ENCODE data around the gene BCAN. TPM values are rescaled to one million over a fixed set of nuclear protein-coding genes. Genes with fewer than 3 reads are reported as not detected.

Gene BCAN
- total RNA-seq, 1 donor from 2014 or later, result 2.0 TPM

- Histone ChIP-seq H3K4me3 (peak overlapping the region; percentile 23 to 45), H3K27ac (peak overlapping the region; percentile 8), H3K27me3 (no peaks in the 10 kb centered on the region), H3K4me1 (peaks cover 58% of the 10 kb centered on the region), H3K9me3 (no peaks in the 10 kb centered on the region), H3K36me3 (no peaks in the 10 kb centered on the region)
- intact Hi-C loops (cut with DNase I), result loop anchor here (5.0 kb wide), 2 partner anchors 76 to 271 kb away; no protein-coding TSS in a partner anchor
- TF ChIP-seq POLR2A (IDR thresholded peaks at IDR 0.05) (no peak), POLR2AphosphoS5 (IDR thresholded peaks at IDR 0.05; ENCODE audit: insufficient read depth in 1 of 2, low read depth in 1 of 2) (no peak), CTCF (IDR thresholded peaks at IDR 0.05) (no peak)
- no peak for DNase-seq (ENCODE audit: extremely low spot score in 2 of 2)
Observed at GRCh38 chr1:156657741-156658319, 15.9 kb downstream of the BCAN start.

DNA sequence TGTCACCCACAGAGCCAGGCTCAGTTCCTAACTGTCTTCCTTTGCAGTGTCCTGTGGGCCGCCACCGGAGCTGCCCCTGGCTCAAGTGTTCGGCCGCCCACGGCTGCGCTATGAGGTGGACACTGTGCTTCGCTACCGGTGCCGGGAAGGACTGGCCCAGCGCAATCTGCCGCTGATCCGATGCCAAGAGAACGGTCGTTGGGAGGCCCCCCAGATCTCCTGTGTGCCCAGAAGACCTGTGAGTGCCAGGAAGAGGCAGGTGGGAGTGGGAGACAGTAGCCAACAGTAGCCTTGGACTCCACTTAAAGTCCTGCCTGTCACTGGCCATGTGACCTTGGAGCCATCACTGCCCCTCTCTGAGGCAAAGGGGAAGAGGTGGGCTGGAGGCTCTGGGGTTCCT, 16.6 kb downstream of the BCAN start:
- intact Hi-C loops (cut with DNase I), result loop anchor here (5.0 kb wide), 2 partner anchors 76 to 271 kb away; no protein-coding TSS in a partner anchor
- H3K4me1 ChIP-seq, result peaks cover 60% of the 10 kb centered on the region
- no peaks in the 10 kb centered on the region for H3K27me3 ChIP-seq
- H3K9me3 ChIP-seq, result no peaks in the 10 kb centered on the region
- TF ChIP-seq CTCF (IDR thresholded peaks at IDR 0.05) (no peak), POLR2A (IDR thresholded peaks at IDR 0.05) (no peak), POLR2AphosphoS5 (IDR thresholded peaks at IDR 0.05; ENCODE audit: insufficient read depth in 1 of 2, low read depth in 1 of 2) (no peak)
- DNase-seq (ENCODE audit: extremely low spot score in 2 of 2), result no peak
- no peak overlapping the region for H3K4me3 ChIP-seq
- no peaks in the 10 kb centered on the region for H3K36me3 ChIP-seq
- H3K27ac ChIP-seq, result no peak overlapping the region

DNA sequence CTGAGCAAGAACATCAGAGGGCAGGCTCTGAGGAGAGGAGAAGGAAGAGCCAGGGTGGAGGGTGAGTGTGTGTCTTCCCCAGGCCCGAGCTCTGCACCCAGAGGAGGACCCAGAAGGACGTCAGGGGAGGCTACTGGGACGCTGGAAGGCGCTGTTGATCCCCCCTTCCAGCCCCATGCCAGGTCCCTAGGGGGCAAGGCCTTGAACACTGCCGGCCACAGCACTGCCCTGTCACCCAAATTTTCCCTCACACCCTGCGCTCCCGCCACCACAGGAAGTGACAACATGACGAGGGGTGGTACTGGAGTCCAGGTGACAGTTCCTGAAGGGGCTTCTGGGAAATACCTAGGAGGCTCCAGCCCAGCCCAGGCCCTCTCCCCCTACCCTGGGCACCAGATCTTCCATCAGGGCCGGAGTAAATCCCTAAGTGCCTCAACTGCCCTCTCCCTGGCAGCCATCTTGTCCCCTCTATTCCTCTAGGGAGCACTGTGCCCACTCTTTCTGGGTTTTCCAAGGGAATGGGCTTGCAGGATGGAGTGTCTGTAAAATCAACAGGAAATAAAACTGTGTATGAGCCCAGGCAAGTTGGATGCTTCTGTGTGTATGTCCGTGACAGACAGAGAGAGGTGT, 17.1 kb downstream of the BCAN start:
- Histone ChIP-seq H3K27me3 (no peaks in the 10 kb centered on the region), H3K4me3 (no peak overlapping the region), H3K4me1 (peaks cover 60% of the 10 kb centered on the region), H3K36me3 (no peaks in the 10 kb centered on the region), H3K27ac (peak overlapping the region; percentile 85), H3K9me3 (no peaks in the 10 kb centered on the region)
- TF ChIP-seq POLR2AphosphoS5 (IDR thresholded peaks at IDR 0.05; ENCODE audit: insufficient read depth in 1 of 2, low read depth in 1 of 2) (no peak), POLR2A (IDR thresholded peaks at IDR 0.05) (no peak), CTCF (IDR thresholded peaks at IDR 0.05) (no peak)
- no peak for DNase-seq (ENCODE audit: extremely low spot score in 2 of 2)
- intact Hi-C loops (cut with DNase I), result loop anchor here (5.0 kb wide), 2 partner anchors 77 to 272 kb away; no protein-coding TSS in a partner anchor

- peak overlapping the region in 1 of 2 donors; percentile 5 for H3K4me3 ChIP-seq
- intact Hi-C loops (cut with DNase I), result loop anchor here (5.0 kb wide), 2 partner anchors 77 to 272 kb away; no protein-coding TSS in a partner anchor
- no peak for DNase-seq (ENCODE audit: extremely low spot score in 2 of 2)
Observed at GRCh38 chr1:156659661-156659987, 17.7 kb downstream of the BCAN start.

More at GRCh38 chr1:156659661-156659987, 17.7 kb downstream of the BCAN start:
- Histone ChIP-seq H3K4me1 (peaks cover 64% of the 10 kb centered on the region), H3K27me3 (no peaks in the 10 kb centered on the region), H3K27ac (peak overlapping the region; percentile 85), H3K36me3 (no peaks in the 10 kb centered on the region), H3K9me3 (no peaks in the 10 kb centered on the region)
- no peak for TF ChIP-seq POLR2AphosphoS5 (IDR thresholded peaks at IDR 0.05; ENCODE audit: insufficient read depth in 1 of 2, low read depth in 1 of 2)
- TF ChIP-seq CTCF (IDR thresholded peaks at IDR 0.05), result no peak
- no peak for TF ChIP-seq POLR2A (IDR thresholded peaks at IDR 0.05)
